Uterus (tissue), 2 donors: Measurements from ENCODE around the gene MAB21L2.

Experiments used
- CTCF ChIP-seq, 4 experiments: fragments of 200-600 bp in 2 of 4; fragments of 450-650 bp in 2 of 4; sonication (generic) in 2 of 4; IDR thresholded peaks; one replicate each; pipeline ENCODE4 v1.5.1; 2016 to 2019; ENCODE audit warnings: antibody characterized with exemption in 4 of 4, mild to moderate bottlenecking in 2 of 4, moderate library complexity in 1 of 4
- POLR2A ChIP-seq, 2 donors: fragments of 450-650 bp; IDR thresholded peaks; one replicate each; pipeline ENCODE4 v1.6.1; 2016; ENCODE audit warnings: antibody characterized with exemption in 2 of 2, mild to moderate bottlenecking in 1 of 2, moderate library complexity in 1 of 2

GRCh38 chr4:150533673-150534072 is 48.3 kb upstream of the MAB21L2 start:
- no peak for TF ChIP-seq CTCF (IDR thresholded peaks at IDR 0.05)
- TF ChIP-seq POLR2A (IDR thresholded peaks at IDR 0.05): no peak
